GM18526 (cell line): ENCODE results near the gene METTL25.

Experiments used
- POLR2A ChIP-seq: IDR thresholded peaks from 3 replicates; pipeline ENCODE4 v1.6.1; 2011; ENCODE audit not compliant: insufficient read length; ENCODE audit errors: extremely low read depth

The METTL25 gene, protein sequence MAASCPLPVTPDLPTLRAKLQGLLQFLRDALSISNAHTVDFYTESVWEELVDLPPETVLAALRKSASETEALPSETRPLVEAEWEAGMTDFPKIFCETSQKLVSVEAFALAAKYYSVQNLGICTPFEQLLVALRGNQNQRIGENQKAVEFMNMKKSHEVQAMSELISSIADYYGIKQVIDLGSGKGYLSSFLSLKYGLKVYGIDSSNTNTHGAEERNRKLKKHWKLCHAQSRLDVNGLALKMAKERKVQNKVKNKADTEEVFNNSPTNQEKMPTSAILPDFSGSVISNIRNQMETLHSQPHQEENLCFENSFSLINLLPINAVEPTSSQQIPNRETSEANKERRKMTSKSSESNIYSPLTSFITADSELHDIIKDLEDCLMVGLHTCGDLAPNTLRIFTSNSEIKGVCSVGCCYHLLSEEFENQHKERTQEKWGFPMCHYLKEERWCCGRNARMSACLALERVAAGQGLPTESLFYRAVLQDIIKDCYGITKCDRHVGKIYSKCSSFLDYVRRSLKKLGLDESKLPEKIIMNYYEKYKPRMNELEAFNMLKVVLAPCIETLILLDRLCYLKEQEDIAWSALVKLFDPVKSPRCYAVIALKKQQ

DNA sequence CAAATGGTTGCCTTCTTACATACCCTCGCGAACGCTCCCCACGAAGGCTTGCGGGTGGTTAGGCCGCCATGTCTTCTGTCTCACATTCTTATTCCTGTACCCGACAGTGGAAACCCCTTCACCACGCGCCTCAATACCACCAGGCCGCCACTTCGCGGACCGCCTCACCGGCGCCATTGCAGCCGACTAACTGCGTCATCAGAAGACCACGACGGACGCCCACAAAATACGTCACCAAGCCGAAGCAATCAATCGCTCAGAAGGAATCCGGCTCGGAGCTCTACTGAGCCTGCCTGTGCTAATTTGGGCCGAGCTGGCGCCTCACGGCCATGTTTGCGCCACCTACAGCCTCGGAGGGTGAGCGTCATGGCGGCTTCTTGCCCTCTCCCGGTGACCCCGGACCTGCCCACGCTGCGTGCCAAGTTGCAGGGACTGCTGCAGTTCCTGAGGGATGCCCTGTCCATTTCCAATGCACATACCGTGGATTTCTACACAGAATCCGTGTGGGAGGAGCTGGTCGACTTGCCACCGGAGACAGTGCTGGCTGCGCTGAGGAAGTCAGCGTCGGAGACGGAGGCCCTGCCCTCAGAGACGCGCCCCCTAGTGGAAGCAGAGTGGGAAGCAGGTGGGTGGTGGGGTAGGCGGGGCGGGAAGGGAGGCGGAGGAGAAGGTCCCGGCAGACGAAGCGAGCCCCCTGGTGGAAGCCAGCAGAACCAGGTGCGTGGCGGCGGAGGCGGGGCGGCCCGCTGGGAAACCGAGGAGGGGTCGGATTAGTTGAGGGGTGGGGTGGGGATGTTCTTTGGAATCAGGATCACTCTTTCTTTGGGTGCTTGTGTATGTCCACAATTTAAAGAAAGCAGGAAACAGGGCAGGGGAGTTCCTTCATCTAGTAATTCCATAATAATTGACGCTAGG, at the start of gene METTL25, which contains the start of gene CCDC59:
METTL25 (plus strand) TSS at position 330 of the 915 bp plus-strand sequence; CDS start at position 367, 37 bp downstream.
CCDC59 (minus strand) TSS at position 188 of the 915 bp plus-strand sequence; CDS start at position 177, 11 bp downstream.
- peak; percentile 90 for TF ChIP-seq POLR2A

DNA sequence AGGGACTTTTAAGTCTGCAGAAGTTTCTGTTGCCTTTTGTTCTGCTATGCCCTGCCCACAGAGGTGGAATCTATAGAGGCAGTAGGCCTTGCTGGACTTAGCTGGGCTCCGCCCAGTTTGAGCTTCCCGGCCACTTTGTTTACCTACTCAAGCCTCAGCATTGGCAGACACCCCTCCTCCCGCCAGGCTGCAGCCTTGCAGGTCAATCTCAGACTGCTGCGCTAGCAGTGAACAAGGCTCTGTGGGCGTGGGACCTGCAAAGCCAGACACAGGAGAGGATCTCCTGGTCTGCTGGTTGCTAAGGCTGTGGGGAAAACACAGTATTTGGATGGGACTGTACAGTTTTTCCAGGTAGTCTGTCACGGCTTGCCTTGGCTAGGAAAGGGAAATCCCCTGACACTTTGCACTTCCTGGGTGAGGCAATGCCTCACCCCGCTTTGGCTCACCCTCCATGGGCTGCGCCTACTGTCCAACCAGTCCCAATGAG, 43.9 kb upstream of the METTL25 start:
- TF ChIP-seq POLR2A: no peak

DNA sequence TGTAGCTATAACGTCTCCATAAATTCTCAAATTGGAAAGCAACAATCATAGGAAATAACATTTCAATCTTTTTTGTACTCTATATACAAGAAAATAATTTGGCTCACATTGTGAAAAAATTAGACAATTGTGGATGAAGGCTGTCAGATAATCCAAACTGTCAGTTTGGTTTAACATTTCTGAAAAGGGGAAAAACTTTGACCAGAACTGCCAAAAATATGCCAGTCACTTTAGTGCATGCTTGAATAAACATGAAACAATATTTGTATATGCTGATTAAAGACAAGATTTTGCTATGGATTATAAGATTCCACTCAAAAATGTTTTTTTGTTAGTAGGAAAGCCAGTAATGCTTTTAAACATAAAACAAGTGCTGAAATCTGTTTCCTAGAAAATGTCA, 39.1 kb upstream of the METTL25 start:
- no peak for TF ChIP-seq POLR2A

DNA sequence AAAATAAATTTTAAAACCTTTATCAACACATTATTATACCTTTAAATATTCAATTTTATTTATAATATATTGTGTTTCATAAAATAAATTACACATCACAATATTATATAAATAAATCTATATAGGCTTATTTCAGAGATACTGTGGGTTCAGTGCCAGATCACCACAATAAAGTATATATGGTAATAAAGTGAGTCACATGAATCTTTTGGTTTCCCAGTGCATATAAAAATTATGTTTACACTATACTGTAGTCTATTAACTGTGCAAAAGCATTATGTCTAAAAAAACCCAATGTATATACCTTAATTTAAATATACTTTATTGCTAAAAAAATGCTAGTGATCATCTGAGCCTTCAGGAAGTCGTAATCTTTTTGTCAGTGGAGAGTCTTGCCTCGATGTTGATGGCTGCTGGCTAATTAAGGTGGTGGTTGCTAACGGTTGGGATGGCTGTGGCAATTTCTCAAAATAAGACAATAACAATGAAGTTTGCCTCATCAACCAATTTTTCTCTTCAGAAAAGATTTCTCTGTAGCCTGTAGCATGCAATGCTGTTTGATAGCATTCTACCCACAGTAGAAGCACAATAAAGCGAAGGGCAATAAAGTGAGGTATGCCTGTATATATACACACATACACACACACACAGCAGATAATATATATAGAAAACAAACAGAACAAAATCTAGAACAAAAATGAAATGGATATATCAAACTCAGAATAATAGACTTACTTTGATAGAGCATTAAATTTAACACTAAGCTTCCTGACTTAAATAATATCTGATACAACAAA, 32.6 kb upstream of the METTL25 start:
- TF ChIP-seq POLR2A: no peak

DNA sequence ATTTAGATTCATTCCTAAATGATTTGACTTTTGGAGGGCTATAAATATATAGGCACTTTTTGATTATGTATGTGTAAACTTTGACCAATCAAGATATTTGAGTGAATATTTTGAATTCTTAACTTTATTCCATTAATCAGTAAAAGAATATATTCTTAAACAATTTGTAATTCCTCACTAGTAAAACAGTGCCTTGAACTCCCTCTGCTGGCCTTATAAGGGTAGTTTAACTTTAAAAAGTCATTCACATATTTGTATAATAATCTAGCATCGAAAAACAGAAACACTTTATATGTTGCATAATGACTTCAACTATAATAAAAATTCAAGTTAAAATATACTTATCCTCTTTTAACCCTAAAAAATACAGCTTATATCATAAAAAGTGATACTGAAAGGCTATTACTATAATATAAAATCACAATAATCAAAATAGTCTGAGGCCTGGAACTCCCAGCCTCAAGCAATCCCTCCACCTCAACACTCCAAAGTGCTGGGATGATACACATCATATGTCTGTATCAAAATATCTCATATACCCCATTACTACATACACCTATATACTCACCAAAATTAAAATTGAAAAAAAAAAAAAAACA, 31.3 kb upstream of the METTL25 start:
- TF ChIP-seq POLR2A: no peak

DNA sequence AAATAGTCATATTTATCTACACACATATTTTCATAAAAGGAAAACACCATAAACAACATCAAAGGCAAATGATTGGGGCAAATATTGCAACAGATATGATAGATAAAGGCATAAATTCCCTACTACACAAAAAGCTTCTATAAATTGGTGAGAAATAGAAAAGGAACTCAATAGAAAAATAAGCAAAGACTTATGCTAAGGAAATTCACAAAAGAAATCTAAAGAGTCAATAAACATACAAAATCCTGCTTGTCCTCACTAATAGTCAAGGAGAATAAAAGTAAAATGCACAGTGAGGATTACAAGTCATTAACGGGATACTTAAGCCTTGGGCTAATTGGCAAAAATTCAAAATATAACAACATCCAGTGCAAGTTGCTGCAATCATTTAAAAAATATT, 30.5 kb upstream of the METTL25 start:
- no peak for TF ChIP-seq POLR2A

DNA sequence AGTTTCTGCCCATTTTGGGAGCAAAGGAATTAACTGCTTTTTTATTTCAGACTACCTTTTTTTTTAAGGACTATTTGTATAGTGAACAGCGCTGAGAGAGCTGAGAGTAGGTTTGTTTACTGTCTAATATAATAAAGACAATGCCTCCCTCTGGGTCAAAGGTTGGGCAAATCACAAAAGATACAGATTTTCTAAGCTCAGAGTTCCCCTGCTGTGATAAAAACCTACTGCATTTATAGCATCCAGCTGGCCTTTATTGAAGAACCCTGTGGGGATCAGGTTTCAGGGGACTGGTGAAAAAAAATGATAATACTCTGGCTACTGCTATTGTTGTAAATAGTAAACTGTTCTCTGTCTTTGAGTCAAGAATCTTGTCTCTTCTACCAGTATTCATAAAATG, 28.8 kb upstream of the METTL25 start:
- no peak for TF ChIP-seq POLR2A

DNA sequence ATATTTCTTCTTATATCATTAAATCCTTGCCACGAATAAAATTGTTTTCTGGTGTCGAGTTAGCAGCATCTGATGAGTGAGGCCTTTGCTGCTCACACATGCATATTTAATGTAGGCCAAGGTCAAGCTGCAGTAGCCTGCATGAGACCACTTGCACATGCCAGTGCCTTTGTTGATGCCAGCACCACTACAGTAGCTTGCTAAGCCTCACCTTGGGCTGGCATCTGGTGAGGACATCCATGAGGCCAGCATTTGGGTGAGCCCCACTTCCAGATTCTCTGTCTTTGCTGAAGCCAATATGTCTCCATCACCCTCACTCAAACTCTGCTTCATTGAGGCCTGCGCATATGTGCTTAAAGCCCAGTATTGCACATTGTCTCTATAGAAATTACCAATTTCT, 8.2 kb upstream of the METTL25 start:
- TF ChIP-seq POLR2A: no peak

DNA sequence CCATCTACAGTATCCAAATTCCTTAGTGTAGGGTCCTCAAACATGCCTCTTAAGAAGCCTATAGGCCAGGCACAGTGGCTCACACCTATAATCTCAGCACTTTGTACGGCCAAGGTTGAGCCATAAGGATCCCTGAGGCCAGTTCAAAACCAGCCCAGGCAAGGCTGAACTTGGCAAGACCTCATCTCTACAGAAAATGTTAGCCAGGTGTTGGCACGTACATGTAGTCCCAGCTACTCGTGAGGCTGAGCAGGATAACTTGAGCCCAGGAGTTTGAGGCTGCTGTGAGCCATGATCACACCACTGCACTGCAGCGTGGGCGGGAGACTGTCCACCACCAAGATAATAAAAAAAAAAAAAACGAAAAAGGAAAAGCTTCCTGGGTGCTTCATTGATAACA, 6.9 kb upstream of the METTL25 start:
- no peak for TF ChIP-seq POLR2A

DNA sequence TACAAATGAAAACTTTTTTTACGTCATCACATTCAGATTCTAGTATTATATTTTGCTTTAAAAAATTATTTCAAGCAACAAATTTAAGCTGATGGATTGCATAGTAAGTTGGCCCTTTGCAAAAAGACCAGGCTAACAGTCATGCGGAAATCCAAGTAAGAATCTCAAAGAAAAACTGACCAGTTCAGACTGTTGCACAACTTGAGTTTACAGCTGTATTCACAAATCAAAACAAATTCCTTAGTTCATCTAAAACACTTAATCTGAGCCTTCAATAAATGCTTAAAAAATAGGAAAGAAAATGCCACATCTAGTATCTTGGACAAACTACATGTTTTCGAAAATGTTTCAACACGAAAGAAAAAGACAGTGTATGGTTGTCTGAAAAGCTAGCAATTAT, 989 bp upstream of the METTL25 start:
- no peak for TF ChIP-seq POLR2A

DNA sequence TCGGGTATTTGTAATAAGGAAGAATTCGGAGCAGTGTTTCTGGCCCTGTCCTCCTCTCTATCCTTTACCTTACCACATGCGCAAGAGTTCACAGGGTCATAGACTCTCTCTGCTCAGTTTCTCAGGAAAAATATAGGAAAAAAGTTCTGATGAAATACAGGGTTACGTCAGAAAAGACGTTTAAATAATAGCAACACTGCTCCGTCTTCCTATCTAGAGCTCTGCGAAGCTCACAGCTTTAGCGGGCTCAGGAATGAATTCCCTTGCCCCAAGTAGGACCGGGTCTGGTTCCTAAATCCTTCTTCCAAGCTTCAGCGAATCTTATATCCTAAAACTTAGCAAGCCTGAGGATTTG, 507 bp upstream of the METTL25 start:
- no peak for TF ChIP-seq POLR2A

DNA sequence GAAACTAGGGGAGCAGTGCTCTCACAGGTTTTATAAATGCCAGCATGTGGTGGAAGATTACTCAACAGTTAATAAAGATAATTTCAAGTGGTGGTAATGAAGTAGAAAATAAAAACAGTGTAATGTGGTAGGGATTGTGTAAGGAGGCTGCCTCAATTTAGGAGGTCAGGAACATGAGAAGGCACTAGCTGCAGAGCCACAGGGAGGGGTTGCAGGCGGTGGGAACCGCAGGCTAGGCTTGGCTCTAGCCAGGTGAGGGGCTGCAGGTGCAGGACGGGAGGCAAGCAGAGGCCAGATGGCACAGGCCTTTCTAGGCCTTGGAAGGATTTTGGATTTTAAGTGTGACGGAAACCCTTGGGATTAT, 768 bp downstream of the METTL25 start:
- no peak for TF ChIP-seq POLR2A

DNA sequence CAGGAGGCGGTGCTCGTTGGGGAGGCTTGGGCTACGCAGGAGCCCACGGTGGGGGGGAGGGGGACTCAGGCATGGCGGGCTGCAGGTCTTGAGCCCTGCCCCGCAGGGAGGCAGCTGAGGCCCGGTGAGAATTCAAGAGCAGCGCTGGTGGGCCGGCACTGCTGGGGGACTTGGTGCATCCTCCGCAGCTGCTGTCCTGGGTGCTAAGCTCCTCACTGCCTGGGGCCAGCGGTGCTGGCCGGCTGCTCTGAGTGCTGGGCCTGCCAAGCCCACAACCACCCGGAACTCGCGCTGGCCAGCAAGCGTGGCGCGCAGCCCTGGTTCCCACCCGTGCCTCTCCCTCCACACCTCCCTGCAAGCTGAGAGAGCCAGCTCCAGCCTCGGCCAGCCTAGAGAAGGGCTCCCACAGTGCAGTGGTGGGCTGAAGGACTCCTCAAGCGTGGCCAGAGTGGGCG, 3.2 kb downstream of the METTL25 start:
- TF ChIP-seq POLR2A: no peak

DNA sequence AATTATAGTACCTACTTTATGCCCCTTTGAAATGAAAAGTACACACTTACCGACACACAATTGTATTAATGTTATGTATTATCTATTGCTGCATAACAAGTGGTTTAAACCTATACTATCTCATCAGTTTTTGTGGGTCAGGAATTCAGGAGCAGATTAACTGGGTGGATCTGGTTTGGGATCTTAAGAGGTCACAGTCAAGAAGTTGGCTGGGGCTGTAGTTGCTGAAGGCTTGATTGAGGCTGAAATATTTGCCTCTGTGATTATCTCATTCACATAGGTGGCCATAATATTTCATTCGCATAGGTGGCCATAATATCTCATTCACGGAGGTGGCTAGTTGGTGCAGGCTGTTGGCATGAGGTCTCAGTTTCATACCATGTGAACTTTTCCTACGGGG, 5.7 kb downstream of the METTL25 start:
- TF ChIP-seq POLR2A: no peak

DNA sequence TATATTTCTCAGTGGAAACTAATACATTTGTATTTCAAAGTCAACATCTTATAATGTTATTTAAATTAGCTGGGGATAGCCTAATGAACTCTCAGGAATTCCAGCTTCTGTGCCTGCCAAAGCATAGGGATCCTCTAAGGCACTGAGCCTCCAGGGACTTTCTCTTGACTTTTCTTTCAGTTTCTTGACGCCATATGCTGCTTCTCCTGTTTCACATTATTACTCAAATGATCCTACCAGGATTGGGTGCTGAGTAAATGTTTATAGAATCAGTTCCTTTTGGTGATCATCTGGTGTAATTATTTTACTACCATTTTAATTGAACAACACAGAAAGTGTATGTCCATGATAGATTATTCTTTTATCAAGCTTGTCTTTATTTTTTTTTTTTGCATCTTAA, 7.9 kb downstream of the METTL25 start:
- TF ChIP-seq POLR2A: no peak

DNA sequence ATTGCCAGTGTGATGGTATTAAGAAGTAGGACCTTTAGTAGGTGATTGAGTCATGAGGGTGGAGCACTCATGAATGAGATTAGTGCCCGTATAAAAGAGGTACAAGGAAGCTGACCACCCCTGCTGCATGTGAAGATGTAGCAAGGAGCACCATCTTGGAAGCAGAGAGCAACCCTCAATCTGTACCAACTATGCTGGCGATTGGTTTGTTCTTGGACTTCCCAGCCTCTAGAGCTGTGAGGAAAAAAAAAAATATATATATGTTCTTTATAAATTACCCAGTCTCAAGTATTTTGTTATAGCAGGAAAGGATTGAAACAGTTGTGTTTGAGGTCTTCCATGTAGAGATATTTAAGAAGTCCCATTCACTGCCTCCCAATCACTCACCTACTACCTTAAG, 16.9 kb downstream of the METTL25 start:
- no peak for TF ChIP-seq POLR2A
